HG02610 (cell line): ENCODE measurements around the gene ABCC5.

Experiments used
- ATAC-seq: cut with Tn5 transposase; IDR thresholded peaks from one replicate; pipeline ENCODE4 v1.9.1; 2021; ENCODE audit warnings: mild to moderate bottlenecking, moderate library complexity; ENCODE audit not compliant: unreplicated experiment

The ABCC5 gene

DNA sequence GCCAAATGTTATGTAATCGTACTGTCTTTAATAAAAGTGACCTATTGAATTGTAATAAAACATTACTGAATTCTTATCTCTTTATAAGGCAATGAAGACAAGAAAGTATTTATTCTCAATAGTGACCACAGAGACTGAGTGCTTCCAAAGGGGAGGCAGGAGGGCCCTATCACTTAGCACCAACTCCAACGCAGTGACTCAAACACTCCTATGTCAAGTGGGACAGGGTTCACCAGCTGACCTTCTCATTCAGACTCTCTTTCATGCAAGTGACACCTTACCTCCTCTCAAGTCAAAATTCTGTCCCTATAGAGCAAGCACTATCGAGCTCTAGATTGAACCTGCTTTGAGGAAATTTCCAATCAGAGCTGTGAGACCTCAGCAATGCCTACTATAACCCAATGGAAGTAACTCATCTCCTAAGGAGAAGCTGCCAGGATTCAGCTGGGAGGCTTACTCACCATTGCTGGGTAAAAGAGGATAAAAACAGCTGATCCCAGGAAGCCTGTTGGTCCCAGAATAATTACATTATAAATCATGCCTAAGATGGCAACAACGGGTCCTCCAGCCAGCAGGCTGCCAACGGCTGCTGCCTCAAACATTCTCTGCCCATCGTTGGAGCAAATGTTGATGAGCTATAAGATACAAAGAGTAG is 35.6 kb downstream of the ABCC5 start:
- no peak for ATAC-seq

DNA sequence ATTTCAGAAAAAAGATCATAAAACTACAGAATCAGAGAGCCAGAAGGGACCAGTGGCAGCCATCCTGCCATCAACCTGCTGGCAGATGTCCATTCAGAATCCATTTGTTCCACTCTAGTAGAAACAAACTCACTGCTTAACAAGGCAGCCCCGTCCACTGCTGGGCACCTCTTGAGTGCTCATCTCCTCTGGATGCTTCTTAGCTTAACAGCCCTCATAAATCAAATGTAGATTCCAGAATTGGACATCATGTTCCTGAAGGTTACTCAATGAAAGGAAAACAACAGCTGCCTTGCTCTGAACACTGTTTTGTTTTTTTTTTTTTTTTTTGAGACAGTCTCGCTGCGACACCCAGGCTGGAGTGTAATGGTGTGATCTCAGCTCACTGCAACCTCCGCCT is 37.3 kb downstream of the ABCC5 start:
- no peak for ATAC-seq

DNA sequence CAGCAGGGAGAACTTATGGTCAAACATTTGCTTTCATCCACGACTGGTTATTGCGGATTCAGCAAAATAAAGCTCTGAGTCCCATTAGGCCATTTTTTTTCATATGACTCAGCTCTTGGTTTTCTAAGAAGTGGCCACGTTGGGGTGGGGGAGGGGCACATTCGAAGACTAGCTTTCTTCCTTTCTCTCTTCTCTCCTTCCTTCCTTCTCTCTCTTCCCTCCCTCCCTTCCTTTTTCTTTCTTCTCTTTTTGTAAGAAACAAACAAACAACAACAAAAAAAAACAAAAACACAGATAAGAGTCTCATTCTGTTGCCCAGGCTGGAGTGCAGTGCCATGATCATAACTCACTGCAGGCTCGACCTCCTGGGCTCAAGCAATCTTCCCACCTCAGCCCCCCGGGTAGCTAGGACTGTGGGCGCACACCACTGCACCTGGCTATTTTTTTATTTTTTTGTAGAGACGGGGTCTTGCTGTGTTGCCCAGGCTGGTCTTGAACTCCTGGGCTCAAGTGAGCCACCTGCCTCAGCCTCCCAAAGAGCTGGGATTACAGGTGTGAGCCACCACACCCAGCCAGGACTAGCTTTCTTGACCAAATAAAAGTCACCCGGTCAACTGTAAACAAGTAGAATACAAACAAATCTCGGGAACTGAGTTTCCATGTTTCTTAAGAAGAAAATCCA is 41.6 kb downstream of the ABCC5 start:
- no peak for ATAC-seq

DNA sequence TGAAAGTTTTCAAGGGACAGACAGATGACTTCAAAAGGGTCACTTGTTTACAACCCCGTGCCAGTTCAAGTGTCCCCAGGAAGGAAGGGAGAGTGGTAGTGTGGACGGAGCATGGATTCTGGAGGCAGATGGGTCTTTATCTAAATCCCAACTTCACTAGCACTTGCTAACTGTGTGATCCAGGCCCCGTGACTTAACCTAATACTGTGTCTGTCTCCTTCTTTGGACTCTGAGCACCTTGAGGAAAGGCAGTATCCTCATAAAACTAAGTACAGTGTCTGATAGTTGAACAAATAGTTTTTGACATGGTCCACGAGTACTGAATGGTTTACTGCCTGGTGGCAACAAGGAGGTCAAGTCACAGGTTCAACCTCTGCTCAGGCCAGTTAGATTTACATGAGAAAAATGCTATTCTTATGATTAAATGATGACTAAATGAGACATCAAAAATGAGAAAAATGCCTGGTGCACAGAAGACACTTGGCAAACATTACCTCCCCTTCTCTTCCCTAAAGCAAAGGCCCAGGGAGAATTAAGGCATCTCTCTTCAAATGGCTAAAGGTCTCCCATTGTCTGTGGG is 48.9 kb downstream of the ABCC5 start:
- no peak for ATAC-seq

DNA sequence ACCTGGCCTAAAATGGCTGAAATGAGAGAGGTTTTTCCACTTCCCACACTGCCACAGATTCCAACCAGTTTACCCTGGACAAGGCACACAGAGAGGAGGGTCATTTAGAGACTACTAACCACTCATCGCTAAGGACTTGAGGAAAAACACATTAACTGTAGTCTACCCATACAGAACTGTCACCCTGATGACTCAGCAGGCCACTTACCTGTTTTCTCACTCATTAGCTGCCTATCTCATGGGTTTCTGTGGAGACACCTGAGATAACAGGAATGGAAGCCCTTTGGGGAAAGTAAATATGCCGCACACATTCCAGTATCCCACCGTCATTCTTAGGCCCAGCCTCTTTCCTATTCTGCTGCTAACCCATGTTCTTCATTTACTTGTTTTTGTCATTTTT is 50.0 kb downstream of the ABCC5 start:
- ATAC-seq = no peak

DNA sequence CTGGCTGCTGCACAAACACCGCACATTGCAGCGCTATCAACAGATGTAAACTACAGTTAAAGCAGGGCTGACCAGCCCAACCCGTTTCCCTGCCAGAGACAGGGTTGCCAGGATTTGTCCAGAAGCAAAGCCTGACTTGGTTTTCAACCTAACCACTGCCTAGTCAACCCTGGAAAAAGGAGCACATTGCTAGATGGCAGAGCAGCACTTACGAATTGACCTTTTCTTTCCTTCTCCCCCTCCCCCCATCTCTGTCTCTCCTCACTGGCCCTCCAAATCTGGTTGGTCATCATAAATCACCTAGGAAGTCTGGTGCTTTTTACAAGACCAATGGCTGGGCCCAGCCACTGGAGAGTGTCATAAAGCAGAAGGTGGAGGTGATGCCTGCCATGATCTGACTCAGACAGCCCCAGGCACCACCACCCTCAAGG is 51.3 kb downstream of the ABCC5 start:
- ATAC-seq = no peak

DNA sequence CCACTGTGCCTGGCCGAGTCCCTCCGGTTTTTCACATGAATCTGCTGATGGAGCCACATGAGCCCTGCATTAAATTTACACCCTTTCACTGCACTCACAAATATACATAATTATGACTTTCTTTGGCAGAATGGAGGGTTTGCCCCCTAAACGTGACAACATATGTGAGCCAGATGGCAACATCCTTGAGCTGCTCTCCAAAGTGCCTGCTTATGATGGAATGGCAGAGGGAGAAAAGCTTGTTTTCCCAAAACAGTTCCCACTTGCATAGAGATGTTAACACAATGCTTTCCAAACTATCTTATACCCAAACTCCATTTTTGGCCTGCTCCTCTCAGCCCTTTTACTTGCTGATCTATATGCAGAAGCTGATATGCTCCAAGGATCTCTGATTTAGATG is 54.9 kb downstream of the ABCC5 start:
- no peak for ATAC-seq

DNA sequence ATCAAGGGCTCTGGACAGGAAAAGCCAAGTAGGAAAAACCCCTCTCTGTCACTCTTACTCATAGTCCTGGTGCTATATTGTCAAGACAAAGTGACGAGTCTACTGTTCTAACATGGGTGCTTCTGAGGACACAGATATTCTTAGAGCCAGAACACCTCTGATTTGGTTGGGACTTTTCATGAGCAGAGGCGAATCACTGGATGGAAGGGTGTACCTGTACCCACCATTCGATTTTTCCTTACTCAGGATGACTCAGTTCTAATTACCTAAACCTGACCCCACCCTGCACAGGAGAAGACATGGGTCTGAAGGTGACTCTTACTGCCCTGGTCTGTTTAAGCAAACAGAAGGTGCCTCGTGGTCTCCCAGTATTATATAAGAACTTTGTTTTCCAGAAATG is 58.5 kb downstream of the ABCC5 start:
- no peak for ATAC-seq

DNA sequence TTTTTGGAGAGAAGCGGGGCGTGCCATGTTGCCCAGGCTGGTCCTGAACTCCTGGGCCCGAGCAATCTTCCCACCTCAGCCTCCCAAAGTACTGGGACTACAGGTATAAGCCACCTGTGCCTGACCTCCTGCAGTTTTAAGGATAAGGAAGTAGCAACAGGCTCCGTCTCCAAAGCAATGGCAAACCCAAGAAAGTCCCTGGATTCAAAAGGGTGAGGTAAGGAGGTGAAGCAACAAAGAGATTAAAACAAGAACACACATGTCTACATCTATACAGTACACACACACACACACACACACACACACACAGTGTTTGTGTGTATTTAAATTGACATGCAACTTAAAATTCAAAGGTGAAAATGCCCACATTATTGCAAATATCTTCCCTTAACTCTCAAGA is 58.9 kb downstream of the ABCC5 start:
- no peak for ATAC-seq

DNA sequence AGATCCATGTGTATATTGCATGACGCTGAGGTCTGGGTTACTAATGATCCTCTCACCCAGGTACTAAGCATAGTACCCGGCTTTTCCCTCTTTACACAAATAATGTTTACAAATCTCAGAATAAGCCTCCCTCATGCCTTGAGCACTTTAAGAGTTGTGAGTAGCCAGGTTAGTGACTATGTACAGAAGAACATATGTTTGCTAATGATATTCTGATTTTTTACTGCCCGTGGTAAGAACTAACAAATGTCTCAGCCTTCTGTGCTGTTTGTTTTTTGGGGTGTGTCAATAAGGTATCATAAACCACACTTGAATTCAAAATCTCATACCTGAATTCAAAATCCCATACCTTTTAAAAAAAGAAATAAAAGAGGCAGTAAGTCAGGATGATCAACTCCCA is 59.5 kb downstream of the ABCC5 start:
- no peak for ATAC-seq

DNA sequence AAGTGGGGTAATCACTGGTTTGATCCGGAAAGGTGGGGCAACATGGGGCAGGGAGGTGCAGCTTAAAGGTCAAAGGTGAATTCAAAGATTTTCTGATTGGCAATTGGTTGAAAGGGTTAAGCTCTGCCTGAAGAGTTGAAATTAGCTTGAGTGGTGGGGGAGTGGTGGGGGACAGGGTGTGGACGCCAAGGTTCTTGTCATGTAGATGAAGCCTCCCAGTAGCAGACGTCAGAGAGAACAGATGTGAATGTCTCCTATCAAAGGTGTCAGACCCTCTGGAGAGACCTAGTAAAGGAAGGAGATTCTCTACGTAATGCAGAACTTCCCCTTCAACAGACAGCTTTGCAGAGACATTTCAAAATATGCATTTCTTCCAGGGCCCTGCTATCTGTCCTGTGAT is 62.8 kb downstream of the ABCC5 start:
- ATAC-seq = no peak

DNA sequence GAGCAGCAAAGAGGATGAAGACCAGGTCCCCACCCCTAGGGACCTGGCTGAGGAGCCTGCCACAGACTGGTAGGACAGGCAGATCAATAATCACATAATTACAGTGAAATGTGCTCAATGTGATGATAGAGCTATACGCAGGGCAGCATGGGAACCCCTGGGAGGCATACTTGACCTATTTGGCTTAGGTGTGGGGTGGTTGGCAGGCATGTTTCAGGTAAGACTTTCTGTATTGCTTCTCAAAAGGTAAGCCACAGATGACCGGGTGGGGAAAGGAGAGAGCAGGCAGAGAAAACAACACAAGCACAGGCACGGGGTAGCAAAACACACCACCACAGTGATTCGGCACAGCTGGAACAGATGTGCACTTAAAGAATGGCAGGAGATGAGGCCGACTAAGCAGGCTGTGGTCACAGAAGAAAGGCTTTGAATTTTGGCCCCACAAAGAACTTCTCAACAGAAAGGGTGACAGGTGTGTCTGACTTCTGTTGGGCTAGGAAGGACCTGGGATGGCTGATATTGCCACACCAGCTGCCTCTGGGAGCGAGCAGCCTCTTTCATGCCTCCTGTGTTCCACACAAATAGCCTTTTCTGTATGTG is 64.1 kb downstream of the ABCC5 start:
- no peak for ATAC-seq

DNA sequence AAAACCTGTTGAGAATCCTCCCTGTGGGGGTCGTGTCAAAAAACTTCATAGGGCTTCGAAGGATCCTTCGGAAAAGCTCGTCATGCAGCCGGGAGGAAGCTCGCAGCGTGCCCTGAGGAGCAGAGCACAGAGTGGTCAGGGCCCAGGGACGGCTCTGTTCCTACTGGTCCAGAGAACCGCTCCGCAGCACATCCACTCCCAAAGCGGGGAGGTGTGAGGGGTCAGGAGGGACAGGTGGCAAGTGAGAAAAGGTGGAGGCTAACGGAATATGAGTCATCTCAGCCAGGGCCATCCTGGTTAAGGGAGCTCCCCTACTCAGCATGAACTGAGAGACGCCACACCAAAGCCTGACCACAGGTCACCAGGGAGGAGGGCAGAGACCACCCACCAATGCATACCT is 66.2 kb downstream of the ABCC5 start:
- ATAC-seq = no peak

DNA sequence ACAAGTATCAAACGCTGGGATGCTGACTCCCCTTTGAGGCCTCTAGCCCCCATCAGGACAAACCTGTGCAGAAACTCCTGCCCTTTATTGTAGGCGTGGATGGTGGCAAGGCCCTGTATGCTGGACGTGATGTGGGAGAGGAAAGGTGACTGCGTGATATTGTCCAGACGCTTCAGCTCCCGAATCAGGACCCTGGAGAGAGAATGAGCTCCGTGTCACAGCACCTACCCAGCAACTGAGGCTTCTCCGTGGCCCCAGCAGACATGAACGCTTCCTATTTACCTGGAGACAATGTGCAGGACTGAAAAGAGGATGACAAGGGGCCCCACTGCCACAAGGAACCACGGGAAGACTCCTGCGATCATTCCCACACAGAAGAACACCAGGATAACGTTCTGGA is 68.0 kb downstream of the ABCC5 start:
- ATAC-seq = no peak

DNA sequence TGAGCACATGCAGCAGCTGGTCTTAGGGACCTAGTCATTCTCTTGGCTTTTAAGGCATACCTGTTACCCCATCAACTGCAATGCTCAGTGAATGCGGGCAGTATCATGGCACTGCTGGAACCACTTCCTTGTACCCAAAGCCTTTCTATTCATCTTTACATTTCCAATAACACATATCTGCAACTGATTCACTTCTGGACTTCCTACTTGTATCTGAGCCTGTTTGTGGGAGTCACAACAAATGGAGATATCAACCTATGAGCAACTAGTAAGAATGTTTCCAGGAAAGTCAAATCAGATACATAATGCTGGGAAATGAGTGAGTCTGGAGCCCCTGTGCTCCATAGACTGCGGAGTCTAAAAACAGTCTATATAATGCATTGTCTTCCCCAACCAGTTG is 71.6 kb downstream of the ABCC5 start:
- ATAC-seq = no peak

DNA sequence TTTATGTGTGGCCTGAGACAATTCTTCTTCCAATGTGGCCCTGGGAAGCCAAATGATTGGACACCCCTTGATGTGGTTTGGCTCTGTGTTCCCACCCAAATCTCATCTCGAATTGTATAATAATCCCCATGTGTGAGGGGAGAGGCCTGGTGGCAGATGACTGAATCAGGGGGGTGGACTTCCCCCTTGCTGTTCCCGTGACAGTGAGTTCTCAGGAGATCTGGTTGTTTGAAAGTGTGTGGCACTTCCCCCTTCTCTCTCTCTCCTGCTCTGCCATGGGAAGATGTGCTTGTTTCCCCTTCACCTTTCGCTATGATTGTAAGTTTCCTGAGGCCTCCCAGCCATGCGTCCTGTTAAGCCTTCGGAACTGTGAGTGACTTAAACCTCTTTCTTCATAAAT is 72.9 kb downstream of the ABCC5 start:
- ATAC-seq = no peak

DNA sequence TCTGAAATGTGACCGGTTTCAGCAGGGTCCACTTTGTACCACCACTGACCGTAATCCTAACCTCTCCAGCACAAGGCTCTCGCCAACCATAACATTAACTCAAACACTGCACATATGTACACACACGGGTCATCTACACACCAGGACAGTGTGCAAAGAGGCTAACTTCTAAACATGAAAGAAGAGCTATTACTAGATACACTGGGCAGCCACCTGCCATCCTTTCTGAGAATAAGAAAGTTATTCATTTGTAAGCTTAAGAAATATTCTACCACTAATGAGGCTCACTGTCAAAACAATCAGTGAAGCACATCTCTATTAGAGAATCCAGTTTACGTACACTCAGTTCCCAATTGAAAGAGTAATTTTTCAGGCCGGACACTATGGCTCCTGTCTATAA is 73.9 kb downstream of the ABCC5 start:
- ATAC-seq = no peak

DNA sequence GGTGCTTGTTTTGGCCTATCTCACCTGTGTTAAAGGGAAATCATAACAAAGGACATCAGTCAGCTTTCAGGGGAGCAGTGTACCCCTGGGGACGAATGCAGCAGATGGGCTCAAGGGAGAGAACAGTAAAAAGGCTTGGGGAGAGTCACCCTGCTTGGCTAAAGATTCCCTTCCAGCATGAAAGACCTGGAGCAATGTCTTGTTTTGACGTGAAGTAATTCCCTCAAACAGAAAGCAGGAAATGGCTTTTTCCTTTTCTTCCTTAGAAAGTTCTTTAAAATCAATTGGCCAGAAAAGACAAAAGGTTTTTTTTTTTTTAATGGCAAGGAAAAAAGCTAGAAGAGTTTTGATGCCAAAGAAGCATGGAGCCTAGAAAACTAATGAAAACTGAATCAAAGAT is 76.5 kb downstream of the ABCC5 start:
- no peak for ATAC-seq

DNA sequence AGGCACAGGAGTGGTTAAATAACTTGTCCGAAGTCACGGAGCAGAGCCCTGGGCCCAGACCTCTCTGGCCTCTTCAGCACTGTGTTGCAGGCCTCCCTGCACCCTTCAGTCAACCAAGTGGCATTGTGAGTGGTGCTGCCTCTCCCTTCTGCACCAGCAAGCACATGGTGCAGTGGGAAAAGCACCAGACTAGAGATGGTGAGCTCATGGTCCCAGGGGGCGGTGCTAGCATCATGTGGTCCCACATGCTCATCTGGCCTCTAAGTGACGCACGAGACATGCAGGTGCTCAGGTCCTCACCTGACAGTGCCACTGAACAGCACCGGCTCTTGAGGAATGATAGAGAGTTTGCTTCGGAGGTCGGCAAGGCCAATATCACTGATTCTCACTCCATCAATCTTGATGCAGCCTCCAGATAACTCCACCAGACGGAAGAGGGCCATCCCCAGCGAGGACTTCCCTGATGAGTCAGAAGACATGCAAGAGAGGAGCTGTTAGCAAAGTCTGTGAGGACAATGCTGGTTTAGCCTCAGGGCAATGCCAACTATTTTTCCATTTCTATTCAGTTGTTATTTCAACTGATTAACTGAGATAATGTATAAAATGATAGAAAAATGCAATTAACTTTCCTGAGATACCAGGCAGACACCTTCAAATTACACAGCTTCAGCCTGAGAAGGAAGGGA is 79.9 kb downstream of the ABCC5 start:
- ATAC-seq = no peak

DNA sequence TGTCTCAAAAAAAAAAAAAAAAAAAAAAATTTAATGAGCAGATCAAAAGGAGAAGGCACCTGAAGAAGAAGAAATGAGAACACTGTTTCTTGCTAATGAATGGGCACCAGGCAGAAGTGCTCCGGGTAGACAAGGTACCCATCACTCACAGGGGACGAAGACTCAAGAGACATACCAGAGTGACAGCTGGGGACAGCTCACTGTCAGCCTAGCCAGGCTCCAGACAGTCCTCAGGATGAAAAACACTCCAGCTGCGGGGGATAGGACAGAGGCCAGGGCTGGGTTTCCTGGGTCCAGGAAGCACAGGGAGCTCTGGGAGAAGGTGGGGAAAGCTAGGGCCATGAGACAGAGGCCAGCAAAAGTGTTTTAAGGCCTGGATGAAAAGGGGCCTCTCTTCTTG is 84.5 kb downstream of the ABCC5 start:
- no peak for ATAC-seq

DNA sequence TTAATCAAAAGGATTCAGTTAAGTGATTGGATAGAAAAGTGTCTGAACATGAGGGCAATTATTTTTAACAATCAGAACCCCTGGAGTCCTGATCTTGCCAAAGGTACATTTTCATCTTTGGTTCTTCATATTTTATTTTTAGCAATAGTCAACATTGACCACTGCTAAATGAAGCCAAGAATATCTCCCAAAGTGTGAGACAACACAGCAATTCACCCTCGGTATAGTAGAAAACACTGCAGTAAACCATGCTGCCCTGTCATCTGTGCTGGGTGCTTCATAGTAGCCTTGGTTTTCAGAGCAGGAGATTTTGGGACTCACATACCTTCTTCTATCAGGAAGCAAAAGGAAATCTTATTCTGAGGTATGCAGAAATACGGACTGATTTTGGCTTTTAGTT is 85.8 kb downstream of the ABCC5 start:
- ATAC-seq = no peak

DNA sequence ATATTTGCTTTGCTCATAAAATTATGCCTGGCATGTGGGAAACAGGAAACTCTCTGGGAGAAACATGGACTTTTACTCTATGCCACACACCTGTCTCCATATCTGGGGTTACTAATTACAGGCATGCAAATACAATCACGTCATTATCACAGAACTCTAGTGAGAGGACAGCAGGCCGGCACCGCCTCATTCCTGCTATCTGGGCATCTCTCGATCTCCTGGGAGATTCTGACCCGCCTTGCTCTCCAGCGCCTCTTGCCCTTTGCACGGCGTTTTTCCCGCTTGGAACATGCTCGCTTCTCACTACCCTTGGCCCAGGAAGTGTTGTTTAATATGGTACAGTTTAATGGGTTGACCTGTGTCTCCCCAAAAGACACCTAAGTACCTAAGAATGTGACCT is 87.6 kb downstream of the ABCC5 start:
- no peak for ATAC-seq
